ENCODE measurements around the gene SLC7A8.

The SLC7A8 gene

DNA sequence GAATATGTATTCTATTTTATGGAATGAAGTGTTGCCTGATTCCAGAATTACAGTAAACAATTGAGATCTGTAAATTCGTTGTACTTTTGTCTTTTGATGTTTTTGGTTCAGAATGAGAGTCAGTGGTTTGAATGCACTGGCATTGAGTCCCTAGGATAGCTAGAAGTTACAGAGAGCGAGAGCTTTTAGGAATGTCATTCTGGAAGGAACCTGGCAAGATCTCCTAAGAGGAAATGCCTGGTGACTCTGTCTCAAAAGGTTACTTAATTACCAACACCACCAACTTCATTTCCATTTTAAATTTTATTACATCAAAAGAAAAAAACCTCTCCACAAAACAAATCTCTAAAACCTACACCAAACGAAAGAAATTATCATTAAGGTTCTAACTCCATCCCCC lies 58.4 kb downstream of the SLC7A8 start:
- TF ChIP-seq FOXP2 (optimal IDR thresholded peaks at IDR 0.05; ENCODE audit: borderline replicate concordance, extremely low read depth, extremely low read length, insufficient read depth), result no peak
- no peak for TF ChIP-seq SIN3A (IDR thresholded peaks at IDR 0.05; ENCODE audit: borderline replicate concordance, insufficient read depth, low read length)

DNA sequence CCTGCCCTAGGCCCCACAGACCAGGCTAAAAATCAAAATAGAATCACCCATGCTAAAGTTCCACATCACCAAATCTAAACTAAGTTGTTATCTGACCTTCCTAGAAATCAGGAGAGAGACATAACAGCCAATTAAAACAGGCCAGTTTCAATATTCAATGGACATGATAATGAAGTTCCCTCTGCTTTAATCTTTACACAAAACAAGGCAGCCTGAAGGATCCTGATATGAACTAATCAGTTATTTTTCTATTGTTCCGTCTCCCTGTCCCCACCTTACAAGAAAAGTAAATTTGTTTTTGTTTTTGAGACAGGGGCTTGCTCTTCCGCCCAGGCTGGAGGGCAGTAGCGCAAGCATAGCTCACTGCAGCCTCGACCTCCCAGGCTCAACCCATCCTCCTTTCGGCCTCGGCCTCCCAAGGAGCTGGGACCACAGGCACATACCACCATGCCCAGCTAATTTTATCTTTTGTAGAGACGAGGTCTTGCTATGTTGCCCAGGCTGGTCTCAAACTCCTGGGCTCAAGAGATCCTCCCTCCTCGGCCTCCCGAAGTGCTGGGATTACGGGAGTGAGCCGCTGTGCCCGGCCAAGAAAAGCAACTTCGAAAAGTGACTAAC lies 59.0 kb downstream of the SLC7A8 start:
- TF ChIP-seq SIN3A (IDR thresholded peaks at IDR 0.05; ENCODE audit: borderline replicate concordance, insufficient read depth, low read length) (no peak), POLR2AphosphoS5 (IDR thresholded peaks at IDR 0.05; ENCODE audit: low read depth, low read length) (no peak), TAF1 (IDR thresholded peaks at IDR 0.05; ENCODE audit: borderline replicate concordance, insufficient read depth, low read length) (no peak), FOXP2 (optimal IDR thresholded peaks at IDR 0.05; ENCODE audit: borderline replicate concordance, extremely low read depth, extremely low read length, insufficient read depth) (no peak)
- TF ChIP-seq, protein P1, sequence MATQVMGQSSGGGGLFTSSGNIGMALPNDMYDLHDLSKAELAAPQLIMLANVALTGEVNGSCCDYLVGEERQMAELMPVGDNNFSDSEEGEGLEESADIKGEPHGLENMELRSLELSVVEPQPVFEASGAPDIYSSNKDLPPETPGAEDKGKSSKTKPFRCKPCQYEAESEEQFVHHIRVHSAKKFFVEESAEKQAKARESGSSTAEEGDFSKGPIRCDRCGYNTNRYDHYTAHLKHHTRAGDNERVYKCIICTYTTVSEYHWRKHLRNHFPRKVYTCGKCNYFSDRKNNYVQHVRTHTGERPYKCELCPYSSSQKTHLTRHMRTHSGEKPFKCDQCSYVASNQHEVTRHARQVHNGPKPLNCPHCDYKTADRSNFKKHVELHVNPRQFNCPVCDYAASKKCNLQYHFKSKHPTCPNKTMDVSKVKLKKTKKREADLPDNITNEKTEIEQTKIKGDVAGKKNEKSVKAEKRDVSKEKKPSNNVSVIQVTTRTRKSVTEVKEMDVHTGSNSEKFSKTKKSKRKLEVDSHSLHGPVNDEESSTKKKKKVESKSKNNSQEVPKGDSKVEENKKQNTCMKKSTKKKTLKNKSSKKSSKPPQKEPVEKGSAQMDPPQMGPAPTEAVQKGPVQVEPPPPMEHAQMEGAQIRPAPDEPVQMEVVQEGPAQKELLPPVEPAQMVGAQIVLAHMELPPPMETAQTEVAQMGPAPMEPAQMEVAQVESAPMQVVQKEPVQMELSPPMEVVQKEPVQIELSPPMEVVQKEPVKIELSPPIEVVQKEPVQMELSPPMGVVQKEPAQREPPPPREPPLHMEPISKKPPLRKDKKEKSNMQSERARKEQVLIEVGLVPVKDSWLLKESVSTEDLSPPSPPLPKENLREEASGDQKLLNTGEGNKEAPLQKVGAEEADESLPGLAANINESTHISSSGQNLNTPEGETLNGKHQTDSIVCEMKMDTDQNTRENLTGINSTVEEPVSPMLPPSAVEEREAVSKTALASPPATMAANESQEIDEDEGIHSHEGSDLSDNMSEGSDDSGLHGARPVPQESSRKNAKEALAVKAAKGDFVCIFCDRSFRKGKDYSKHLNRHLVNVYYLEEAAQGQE (IDR thresholded peaks at IDR 0.05; ENCODE audit: insufficient read depth in 1 of 2, low read depth in 2 of 2, low read length in 2 of 2), result no peak

DNA sequence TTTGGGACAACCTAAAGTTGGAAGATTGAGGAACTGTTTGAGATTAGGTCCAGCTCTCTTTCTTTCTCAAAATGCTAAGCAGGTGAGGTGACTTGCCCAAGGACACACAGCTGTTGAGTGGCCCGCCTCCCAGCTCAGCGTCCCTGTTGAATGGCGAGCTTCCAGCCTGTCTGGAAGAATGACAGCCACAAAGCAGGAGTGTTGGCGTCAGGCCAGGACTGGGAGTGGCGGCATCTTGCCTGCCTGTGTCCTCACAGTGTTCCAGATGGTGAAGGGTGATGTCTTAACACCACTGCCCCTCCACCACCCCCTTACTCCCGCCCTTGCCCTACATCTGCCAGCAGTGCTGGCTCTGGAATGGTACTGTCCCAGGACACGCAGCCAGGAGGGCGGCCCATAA lies 60.0 kb downstream of the SLC7A8 start:
- no peak for TF ChIP-seq TAF1 (IDR thresholded peaks at IDR 0.05; ENCODE audit: borderline replicate concordance, insufficient read depth, low read length)
- TF ChIP-seq, protein P1 (IDR thresholded peaks at IDR 0.05; ENCODE audit: insufficient read depth in 1 of 2, low read depth in 2 of 2, low read length in 2 of 2), result no peak
- no peak for TF ChIP-seq POLR2AphosphoS5 (IDR thresholded peaks at IDR 0.05; ENCODE audit: low read depth, low read length)
- no peak for TF ChIP-seq FOXP2 (optimal IDR thresholded peaks at IDR 0.05; ENCODE audit: borderline replicate concordance, extremely low read depth, extremely low read length, insufficient read depth)
- no peak for TF ChIP-seq SIN3A (IDR thresholded peaks at IDR 0.05; ENCODE audit: borderline replicate concordance, insufficient read depth, low read length)

DNA sequence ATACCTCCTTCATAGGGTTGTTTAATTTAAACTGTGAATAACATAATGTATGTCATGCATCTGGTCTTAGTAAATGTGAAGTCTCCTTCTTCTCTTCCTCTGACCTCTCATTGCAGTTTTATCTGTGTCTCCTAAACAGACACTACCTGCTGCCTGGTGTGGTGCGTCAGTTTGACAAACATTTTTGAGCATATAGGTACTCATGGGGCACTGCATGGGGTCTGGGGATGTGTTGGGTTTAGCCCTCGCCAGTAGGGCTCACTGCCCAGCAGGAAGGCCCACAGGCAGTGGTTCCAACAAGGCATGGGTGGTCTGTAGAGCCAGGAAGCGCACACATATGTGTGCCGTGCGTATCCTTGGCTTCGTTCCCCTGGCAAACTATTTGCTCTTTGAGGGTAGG lies 61.4 kb downstream of the SLC7A8 start:
- TF ChIP-seq POLR2AphosphoS5 (IDR thresholded peaks at IDR 0.05; ENCODE audit: low read depth, low read length), result no peak

DNA sequence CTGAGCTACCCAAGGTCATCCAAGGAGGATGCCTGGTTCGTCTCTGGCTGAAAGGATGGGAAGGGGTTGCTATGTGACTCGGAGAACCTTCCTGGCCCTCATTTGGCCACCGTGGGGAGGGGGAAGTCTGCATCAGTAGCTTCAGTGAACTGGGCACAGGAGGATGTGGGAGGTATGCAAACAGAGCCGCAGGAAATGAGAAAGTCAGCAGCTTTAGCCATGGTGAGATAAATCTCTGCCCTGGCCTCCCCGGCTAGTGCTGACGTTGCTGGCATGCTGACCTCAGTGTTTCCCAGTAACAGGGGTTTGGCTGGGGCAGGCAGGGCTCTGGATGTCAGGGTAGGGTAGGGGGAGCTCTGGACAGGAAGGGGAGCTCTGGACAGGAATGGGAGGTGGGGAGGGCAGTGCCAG lies 62.1 kb downstream of the SLC7A8 start:
- TF ChIP-seq FOXP2 (optimal IDR thresholded peaks at IDR 0.05; ENCODE audit: borderline replicate concordance, extremely low read depth, extremely low read length, insufficient read depth) (peak; percentile 26), POLR2AphosphoS5 (IDR thresholded peaks at IDR 0.05; ENCODE audit: low read depth, low read length) (no peak), SIN3A (IDR thresholded peaks at IDR 0.05; ENCODE audit: borderline replicate concordance, insufficient read depth, low read length) (no peak), TAF1 (IDR thresholded peaks at IDR 0.05; ENCODE audit: borderline replicate concordance, insufficient read depth, low read length) (no peak)
- TF ChIP-seq, protein P1 (IDR thresholded peaks at IDR 0.05; ENCODE audit: insufficient read depth in 1 of 2, low read depth in 2 of 2, low read length in 2 of 2), result no peak

DNA sequence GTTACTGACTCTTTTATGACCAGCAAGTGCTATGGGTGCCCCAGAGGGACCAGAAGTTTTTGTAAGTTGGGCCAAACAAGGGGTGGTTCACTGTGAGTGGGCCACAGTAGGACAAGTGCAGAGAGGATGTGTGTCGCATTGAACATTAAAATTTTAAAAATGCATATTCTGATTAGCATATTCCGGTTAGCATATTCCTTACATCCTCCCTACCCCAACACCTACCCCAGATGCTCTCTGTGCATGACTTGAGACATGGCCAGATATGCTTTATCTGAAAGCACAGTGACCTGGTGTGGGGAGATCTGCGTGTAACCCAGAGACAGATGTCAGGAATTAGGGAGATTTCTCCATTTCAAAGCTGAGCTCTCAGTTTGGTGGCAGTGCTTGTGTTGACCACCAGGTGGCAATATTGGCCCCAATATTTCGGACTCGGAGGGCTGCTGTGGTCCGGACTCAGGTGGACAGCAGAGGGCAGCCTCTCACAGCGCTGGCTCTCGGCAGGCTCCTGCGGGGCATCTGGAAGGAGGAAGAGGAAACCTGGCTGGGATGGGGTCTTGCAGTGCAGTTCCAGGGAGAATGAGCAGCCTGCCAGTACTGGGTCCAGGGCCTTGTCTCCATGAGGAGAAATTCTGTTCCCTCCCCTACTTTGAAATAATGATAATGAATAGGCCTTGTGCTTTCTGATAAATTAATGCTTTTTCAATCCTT lies 62.8 kb downstream of the SLC7A8 start:
- TF ChIP-seq FOXP2 (optimal IDR thresholded peaks at IDR 0.05; ENCODE audit: borderline replicate concordance, extremely low read depth, extremely low read length, insufficient read depth) (peak; percentile 28), TAF1 (IDR thresholded peaks at IDR 0.05; ENCODE audit: borderline replicate concordance, insufficient read depth, low read length) (no peak), SIN3A (IDR thresholded peaks at IDR 0.05; ENCODE audit: borderline replicate concordance, insufficient read depth, low read length) (no peak), POLR2AphosphoS5 (IDR thresholded peaks at IDR 0.05; ENCODE audit: low read depth, low read length) (no peak)
- TF ChIP-seq, protein P1 (IDR thresholded peaks at IDR 0.05; ENCODE audit: insufficient read depth in 1 of 2, low read depth in 2 of 2, low read length in 2 of 2), result no peak

Data from PFSK-1 (cell line).